HG03139 (cell line): ENCODE data around the gene UPK1A.
"Not testable (repeated sequence)": the region's sequence is repeated elsewhere in the genome, so short reads cannot be mapped to it uniquely, and the experiment has no call there.

ENCODE experiments used
- ATAC-seq: cut with Tn5 transposase; IDR thresholded peaks from one replicate; pipeline ENCODE4 v1.9.1; 2021; ENCODE audit not compliant: unreplicated experiment

UPK1A gene

DNA sequence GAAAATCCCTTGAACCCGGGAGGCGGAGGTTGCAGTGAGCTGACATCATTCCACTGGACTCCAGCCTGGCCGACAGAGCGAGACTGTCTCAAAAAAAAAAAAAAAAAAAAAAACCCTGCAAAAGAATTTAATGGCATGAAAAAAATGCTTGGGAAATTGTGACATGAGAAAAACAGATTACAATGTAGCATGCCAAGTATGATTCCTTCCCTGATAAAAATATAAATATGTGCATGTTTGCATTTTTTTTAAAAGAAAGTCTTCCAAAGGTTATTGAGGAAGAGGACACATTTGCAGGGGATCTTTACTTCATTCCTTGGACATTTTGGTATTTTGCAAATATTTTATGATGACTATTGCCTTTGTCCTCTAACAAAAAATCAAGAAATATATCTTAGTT, 23.5 kb downstream of the UPK1A start:
- ATAC-seq = no peak

GRCh38 chr19:35691106-35691505, 24.8 kb downstream of the UPK1A start:
- not testable (repeated sequence) for ATAC-seq

- no peak for ATAC-seq
These were observed 25.7 kb downstream of the UPK1A start for GRCh38 chr19:35692010-35692409.

DNA sequence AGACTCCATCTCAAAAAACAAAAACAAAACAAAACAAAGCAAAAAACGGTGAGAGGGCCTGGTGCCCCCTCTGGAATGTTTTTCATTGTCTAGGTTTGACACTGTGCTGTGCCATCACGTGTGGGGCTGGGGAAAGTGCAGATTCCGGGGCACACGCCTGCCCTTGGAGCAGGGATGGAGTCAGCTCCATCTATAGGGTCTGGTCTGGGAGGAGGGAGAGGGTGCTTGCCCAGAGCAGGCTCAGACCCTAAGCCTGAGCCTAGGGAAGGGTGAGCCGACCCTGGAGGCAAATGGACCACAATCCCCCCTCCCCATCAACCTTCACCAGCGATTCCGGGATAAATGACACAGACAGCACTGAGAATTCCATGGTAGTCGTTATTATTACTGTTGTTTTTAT, 27.1 kb downstream of the UPK1A start:
- ATAC-seq = no peak

- ATAC-seq = peak; percentile 76
These were observed 27.7 kb downstream of the UPK1A start for GRCh38 chr19:35693835-35694599.

DNA sequence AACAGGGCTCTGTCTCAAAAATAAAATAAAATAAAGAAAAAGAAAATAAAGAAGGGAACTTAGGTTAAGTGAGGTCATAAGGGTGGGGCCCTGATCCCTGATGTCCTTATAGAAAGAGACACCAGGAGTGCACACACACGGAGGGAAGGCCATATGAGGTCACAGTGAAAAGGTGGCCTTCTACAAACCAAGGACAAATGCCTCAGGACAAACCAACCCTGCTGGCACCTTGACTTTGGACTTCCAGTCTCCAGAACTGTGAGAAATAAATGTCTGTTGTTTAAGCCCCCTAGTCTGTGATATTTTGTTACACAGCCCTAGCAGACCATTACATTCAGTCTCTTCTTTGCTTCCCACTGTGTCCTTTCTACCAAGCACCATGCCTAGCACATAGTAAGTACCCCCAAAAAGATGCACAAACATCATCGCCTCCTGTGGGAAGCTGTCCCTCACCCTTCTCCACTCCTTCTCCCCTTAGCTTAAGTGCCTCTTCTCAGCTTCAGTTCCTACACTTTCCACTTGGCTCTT, 29.6 kb downstream of the UPK1A start:
- no peak for ATAC-seq

DNA sequence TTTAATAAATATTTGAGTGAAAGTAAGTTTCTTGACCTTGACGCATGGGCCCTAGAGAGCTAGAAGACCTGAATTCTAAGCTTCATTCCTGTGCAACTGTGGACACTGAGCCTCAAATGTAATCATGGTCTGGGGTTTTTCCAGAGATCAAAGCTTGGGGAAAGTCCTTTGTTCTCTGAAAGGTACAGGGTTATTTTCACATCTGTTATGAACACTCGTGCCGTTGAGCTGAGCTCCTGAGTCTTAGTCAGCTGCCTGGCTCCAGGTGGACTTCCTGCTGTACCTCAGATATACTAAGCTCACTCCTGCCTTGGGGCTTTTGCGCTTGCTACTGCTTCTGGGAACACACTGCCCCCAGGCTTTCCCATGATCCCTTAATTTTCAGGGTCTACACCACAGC, 30.5 kb downstream of the UPK1A start:
- ATAC-seq = no peak

GRCh38 chr19:35702223-35703012, 36.1 kb downstream of the UPK1A start:
- ATAC-seq = peak; percentile 93

- ATAC-seq = no peak
These were observed 37.0 kb downstream of the UPK1A start for GRCh38 chr19:35703343-35703742.

GRCh38 chr19:35704218-35704617, 37.9 kb downstream of the UPK1A start, which contains the start of gene ZBTB32:
Gene ZBTB32 (plus strand): TSS chr19:35704558. CDS start chr19:35714627, 10,069 bp downstream.
- ATAC-seq = no peak

DNA sequence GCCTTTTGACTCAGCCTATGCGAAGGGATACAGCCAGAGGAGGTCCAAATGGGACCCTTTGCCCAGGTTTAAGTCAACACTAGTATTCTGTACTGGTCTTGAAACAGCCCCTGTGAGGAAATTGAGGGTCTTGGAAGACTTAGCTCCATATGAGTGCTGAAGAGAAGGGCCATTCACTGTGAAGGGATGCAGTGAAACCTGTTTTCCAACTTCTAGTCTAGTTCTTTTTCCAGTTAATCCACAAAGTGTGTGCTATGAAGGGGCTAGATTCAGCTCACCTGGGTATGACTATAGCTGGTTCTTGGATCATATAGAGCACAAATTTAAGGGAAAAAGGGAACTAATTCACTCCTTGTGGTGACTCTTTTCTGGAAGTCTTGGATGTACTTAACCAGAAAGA, 42.1 kb downstream of the UPK1A start:
- no peak for ATAC-seq

DNA sequence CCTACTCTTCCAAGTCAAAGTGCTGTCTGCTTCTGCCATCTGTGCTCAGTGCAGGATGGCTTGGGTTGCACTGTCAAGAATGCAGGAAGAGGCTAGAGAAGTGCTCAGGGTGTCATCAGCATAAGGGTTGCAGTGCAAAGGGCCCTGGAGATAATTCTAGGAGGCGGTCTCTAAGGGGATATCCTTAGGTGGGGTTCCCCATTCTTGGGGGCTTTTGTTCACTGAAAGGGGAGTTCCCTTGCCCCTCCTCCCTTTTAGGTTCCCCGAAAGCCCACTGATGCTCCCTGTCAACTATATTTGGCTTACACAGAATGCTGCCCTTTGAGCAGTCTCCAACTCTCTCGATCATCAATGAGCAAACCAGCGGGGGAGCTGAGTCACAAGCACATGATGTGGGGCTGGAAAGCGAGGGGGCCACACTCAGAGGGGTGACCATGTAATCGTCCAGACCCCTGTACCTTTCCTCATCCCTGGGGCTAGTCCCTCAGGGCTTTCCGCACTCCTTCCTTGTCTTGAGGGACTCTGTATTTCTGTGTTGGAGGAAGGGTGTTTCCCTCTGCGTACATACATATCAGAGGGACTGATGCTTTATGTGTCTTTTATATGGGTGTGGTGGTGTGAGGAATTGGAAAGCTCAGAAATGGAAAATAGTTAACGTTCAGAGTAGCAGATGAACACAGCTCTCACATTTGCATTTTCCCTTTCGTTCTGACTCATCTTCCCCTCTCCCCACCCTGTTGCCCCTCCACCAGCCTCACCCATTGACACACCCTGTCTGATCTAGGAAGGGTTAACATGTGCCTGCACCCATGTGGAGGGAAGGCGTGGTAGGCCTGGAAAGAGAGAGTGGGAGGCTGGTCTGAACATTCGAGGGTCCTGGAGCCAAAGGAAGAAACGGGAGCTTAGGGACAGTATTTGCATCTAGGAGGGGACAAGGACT, 44.7 kb downstream of the UPK1A start:
- no peak for ATAC-seq

GRCh38 chr19:35712567-35713505, 46.5 kb downstream of the UPK1A start:
- no peak for ATAC-seq

GRCh38 chr19:35713506-35713850, 47.2 kb downstream of the UPK1A start:
- no peak for ATAC-seq

DNA sequence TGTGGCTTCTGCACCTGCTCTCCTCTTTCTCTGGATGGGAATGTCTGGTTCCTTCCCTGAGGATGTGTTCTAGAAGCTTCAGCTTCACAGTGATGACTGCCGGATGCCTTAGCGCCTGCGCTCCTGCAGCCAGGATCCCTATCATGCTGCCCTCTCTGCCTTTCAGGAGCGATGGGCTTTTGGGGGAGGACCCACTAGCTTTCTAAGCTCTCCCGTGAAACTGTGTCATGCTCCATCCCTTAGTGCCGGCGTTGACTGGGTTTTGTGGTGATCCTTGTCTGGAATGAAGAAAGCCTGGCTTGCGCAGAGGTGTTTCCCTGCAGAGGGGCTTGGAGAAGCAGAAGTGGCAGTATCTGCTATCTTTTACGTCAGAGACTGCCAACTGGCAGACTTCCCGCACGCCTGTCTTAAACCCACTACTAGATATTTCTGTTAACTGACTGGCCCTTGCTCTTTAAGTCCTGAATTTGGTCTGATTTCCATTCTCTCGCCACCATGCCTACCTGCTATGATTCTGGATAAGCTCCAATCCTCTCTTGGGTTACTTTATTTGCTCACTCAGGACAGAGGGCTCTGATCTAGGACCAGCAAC, 47.7 kb downstream of the UPK1A start:
- no peak for ATAC-seq

GRCh38 chr19:35714601-35715354, 48.5 kb downstream of the UPK1A start:
- no peak for ATAC-seq

- ATAC-seq = no peak
These were observed 49.1 kb downstream of the UPK1A start for GRCh38 chr19:35715355-35715809.

DNA sequence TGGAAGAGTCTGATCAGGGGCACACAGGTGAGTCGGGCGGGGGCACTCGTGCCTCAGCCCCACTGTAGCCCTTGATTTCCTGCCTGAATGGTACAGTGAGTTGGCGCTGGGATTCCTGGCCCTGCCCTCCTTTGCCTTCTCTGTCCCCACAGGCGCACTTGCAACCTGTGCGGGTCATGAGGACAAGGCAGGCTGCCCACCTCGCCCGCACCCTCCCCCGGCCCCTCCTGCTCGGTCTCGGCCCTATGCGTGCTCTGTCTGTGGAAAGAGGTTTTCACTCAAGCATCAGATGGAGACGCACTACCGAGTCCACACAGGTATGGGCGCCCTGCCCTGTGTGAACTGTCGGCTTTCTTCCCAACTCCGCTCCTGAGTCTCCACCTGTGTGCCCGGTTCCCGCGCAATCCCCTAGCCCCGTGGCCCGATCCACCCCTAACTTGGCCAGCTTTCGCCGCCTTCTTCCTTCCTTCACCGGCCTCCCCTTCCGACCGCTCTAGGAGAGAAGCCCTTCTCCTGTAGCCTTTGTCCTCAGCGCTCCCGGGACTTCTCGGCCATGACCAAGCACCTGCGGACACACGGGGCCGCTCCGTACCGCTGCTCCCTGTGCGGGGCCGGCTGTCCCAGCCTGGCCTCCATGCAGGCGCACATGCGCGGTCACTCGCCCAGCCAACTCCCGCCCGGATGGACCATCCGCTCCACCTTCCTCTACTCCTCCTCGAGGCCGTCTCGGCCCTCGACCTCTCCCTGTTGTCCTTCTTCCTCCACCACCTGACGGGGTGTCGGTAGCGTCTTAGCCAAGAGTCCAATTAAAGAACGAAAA, 49.9 kb downstream of the UPK1A start:
- ATAC-seq = peak; percentile 4
